Testis (tissue), 3 donors: ENCODE results near the gene CLDN14. TPM values are rescaled to one million over a fixed set of nuclear protein-coding genes. Genes with fewer than 3 reads are reported as not detected.

Source experiments
- DNase-seq: peaks from one replicate; pipeline ENCODE4 v3.0.0-alpha.2; 2019
- H3K27ac ChIP-seq, 2 donors: fragments of 200-600 bp; sonication (generic); one replicate each; pipeline ENCODE4 v1.5.1; 2019
- H3K27me3 ChIP-seq: fragments of 200-600 bp; sonication (generic); one replicate; pipeline ENCODE4 v1.5.1; 2019
- H3K36me3 ChIP-seq: fragments of 200-600 bp; sonication (generic); one replicate; pipeline ENCODE4 v1.5.1; 2017; ENCODE audit warnings: low read depth; ENCODE audit errors: missing control alignments
- H3K4me1 ChIP-seq: fragments of 200-600 bp; sonication (generic); one replicate; pipeline ENCODE4 v1.5.1; 2019
- H3K4me3 ChIP-seq, 2 donors: fragments of 200-600 bp; sonication (generic); one replicate each; pipeline ENCODE4 v1.5.1; 2017 to 2019
- H3K9me3 ChIP-seq: fragments of 200-600 bp; sonication (generic); one replicate; pipeline ENCODE4 v1.5.1; 2017
- POLR2A ChIP-seq: fragments of 450-650 bp; IDR thresholded peaks from one replicate; pipeline ENCODE4 v1.6.1; 2017; ENCODE audit warnings: antibody characterized with exemption, mild to moderate bottlenecking, moderate library complexity
- WGBS, 2 donors: methylation state at CpG; one replicate each; pipeline ENCODE4 v1.1.5; 2018; 5-methylcytosine and 5-hydroxymethylcytosine counted together
- intact Hi-C: fragments of 100-400 bp; cut with DNase I; formaldehyde crosslinking; loops from one replicate; pipeline ENCODE4 v1.15.1; 2023; ENCODE audit warnings: low total_unique reads
- polyA plus RNA-seq: library from polyadenylated mRNA; stranded (reverse); fragments of 350-450 nt; fragmentation: Illumina TruSeq; extraction: RNeasy Lipid Tissue Mini Kit (QIAGEN cat#74804); gene quantifications from one replicate; pipeline ENCODE4 v1.2.3, GENCODE V29; 2014; ENCODE audit warnings: low read depth, low replicate concordance; ENCODE audit not compliant: insufficient read depth
- total RNA-seq, 2 donors: library from RNA; depleted of rRNA; stranded (reverse); fragments of >200 nt; gene quantifications; one replicate each; pipeline ENCODE4 v1.2.3, GENCODE V29; 2016
- TF ChIP-seq, protein P1 (sequence below), 3 experiments: fragments of 450-650 bp in 2 of 3; fragments of 200-600 bp in 1 of 3; sonication (generic) in 1 of 3; IDR thresholded peaks; one replicate each; pipeline ENCODE4 v1.5.1; 2016 to 2019; ENCODE audit warnings: antibody characterized with exemption in 3 of 3, mild to moderate bottlenecking in 2 of 3, moderate library complexity in 1 of 3

Gene CLDN14
- total and polyA plus RNA-seq, 3 donors from 2014 or later, result 0.31 to 0.96 (median 0.31) TPM

GRCh38 chr21:36472377-36472776, 7.5 kb downstream of the CLDN14 start:
- no peak overlapping the region for H3K4me3 ChIP-seq
- no peaks in the 10 kb centered on the region for H3K9me3 ChIP-seq
- WGBS, 2 donors, result 90 to 95% methylated on average over 2 of the region's 2 CpGs
- no peaks in the 10 kb centered on the region for H3K36me3 ChIP-seq
- no peak for TF ChIP-seq POLR2A
- TF ChIP-seq, protein P1, sequence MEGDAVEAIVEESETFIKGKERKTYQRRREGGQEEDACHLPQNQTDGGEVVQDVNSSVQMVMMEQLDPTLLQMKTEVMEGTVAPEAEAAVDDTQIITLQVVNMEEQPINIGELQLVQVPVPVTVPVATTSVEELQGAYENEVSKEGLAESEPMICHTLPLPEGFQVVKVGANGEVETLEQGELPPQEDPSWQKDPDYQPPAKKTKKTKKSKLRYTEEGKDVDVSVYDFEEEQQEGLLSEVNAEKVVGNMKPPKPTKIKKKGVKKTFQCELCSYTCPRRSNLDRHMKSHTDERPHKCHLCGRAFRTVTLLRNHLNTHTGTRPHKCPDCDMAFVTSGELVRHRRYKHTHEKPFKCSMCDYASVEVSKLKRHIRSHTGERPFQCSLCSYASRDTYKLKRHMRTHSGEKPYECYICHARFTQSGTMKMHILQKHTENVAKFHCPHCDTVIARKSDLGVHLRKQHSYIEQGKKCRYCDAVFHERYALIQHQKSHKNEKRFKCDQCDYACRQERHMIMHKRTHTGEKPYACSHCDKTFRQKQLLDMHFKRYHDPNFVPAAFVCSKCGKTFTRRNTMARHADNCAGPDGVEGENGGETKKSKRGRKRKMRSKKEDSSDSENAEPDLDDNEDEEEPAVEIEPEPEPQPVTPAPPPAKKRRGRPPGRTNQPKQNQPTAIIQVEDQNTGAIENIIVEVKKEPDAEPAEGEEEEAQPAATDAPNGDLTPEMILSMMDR (IDR thresholded peaks at IDR 0.05), result no peak
- DNase-seq, result no peak
- H3K27me3 ChIP-seq, result no peaks in the 10 kb centered on the region
- intact Hi-C loops, result no loop called here
- no peak overlapping the region for H3K27ac ChIP-seq
- H3K4me1 ChIP-seq, result no peaks in the 10 kb centered on the region

DNA sequence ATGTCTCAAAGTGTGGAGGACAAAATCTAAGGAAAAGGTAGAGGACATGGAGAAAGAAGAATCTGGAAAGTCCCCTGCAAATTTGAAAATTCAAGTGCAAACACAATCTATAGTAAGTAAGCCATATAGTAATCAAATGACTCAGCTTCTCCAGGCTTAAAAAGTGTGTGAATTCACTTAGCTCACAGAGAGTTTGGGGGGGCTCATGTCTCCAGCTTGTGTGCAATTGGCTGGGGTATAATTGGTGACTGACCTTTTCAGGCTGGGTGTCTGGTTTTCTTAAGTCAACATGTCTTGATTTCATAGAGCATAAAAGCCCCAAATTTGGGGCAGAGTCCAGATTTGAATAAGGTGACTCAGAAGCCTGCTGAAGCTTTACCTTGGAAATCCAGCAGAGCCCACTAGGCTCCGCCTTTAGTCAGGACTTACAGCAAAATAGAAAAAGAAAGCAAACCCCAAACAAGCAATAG, 8.6 kb downstream of the CLDN14 start:
- H3K4me3 ChIP-seq, result no peak overlapping the region
- WGBS, 2 donors, result 94 to 100% methylated on average over 1 of the region's 1 CpG
- H3K27me3 ChIP-seq, result no peaks in the 10 kb centered on the region
- H3K27ac ChIP-seq, result no peak overlapping the region
- no peaks in the 10 kb centered on the region for H3K9me3 ChIP-seq
- H3K4me1 ChIP-seq, result no peaks in the 10 kb centered on the region
- no peaks in the 10 kb centered on the region for H3K36me3 ChIP-seq
- no peak for DNase-seq
- intact Hi-C loops, result no loop called here
- TF ChIP-seq, protein P1 (IDR thresholded peaks at IDR 0.05), result no peak
- no peak for TF ChIP-seq POLR2A

GRCh38 chr21:36470294-36470693, 9.6 kb downstream of the CLDN14 start:
- intact Hi-C loops, result no loop called here
- WGBS, 2 donors, result 87 to 88% methylated on average over 10 of the region's 10 CpGs

DNA sequence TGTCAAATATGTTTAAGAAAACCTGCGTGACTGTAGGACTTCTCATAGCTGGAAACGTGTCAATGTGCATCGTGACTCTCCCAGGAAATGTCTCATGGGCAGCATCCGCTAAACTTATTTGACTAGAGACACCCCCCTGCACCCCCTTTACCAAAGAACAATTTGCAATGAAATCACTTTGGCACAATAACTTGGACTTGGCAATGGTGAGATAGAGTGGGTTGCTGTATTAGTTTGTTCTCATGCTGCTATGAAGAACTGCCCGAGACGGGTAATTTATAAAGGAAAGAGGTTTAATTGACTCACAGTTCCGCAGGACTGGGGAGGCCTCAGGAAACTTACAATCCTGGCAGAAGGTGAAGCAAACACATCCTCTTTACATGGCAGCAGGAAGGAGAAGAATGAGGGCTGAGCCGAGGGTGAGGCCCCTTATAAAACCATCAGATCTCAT, 13.8 kb downstream of the CLDN14 start:
- Histone ChIP-seq H3K27ac (no peak overlapping the region), H3K27me3 (no peaks in the 10 kb centered on the region), H3K9me3 (no peaks in the 10 kb centered on the region), H3K4me1 (peaks cover 8% of the 10 kb centered on the region), H3K4me3 (no peak overlapping the region), H3K36me3 (no peaks in the 10 kb centered on the region)
- TF ChIP-seq, protein P1 (IDR thresholded peaks at IDR 0.05), result no peak
- TF ChIP-seq POLR2A, result no peak
- intact Hi-C loops, result no loop called here
- 88% methylated on average over 8 of the region's 8 CpGs for WGBS, 2 donors
- DNase-seq, result no peak

More at GRCh38 chr21:36470294-36470693, 9.6 kb downstream of the CLDN14 start:
- H3K9me3 ChIP-seq, result no peaks in the 10 kb centered on the region
- no peaks in the 10 kb centered on the region for H3K36me3 ChIP-seq
- no peak for TF ChIP-seq POLR2A
- TF ChIP-seq, protein P1 (IDR thresholded peaks at IDR 0.05), result no peak
- DNase-seq, result no peak
- no peak overlapping the region for H3K4me3 ChIP-seq
- H3K4me1 ChIP-seq, result no peaks in the 10 kb centered on the region
- no peaks in the 10 kb centered on the region for H3K27me3 ChIP-seq
- no peak overlapping the region for H3K27ac ChIP-seq

GRCh38 chr21:36465478-36465877, 14.4 kb downstream of the CLDN14 start:
- DNase-seq, result no peak
- 68 to 78% methylated on average over 8 of the region's 8 CpGs for WGBS, 2 donors
- Histone ChIP-seq H3K36me3 (no peaks in the 10 kb centered on the region), H3K27ac (no peak overlapping the region), H3K4me3 (no peak overlapping the region), H3K4me1 (peaks cover 8% of the 10 kb centered on the region), H3K27me3 (no peaks in the 10 kb centered on the region), H3K9me3 (no peaks in the 10 kb centered on the region)
- TF ChIP-seq POLR2A, result no peak
- TF ChIP-seq, protein P1 (IDR thresholded peaks at IDR 0.05), result no peak
- intact Hi-C loops, result no loop called here
